Activated naive CD4-positive, alpha-beta T cell (primary cell): Measurements from ENCODE around the gene PPP1R15A.
"Not testable (repeated sequence)": the region's sequence is repeated elsewhere in the genome, so short reads cannot be mapped to it uniquely, and the experiment has no call there.

Experiments
- DNase-seq, 4 experiments: peaks; one replicate each; lab custom pipeline; 2025; lab: John Stamatoyannopoulos, UW

The PPP1R15A gene

DNA sequence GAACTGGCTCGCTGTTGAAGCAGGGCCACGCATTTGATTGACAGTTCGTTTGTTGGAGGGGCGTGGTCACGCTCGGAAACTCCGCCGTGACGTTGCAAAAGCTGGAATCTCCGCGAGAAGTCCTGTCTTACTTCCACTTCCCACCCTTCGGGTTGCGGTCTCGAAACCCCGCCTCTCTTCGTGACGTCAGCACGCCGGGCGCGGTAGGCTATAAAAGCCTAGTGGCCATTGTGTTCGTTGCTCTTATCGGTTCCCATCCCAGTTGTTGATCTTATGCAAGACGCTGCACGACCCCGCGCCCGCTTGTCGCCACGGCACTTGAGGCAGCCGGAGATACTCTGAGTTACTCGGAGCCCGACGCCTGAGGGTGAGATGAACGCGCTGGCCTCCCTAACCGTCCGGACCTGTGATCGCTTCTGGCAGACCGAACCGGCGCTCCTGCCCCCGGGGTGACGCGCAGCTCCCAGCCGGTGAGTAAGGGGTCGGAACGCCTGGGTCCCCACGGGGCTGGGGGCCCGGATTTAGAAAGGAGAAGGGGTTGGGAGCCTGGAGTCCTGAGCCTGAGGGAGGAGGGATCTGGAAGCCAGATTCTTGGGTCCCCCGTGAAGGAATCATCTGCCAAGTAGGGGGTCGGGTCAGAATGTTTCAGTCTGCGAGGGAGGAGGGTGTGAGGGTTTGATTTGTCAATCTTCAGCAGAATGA lies at the start of gene PPP1R15A:
Gene PPP1R15A, plus strand, starts transcription at position 240 of the 702 bp plus-strand sequence. CDS start 813 bp downstream, outside the sequence.
- DNase-seq, result peak; percentile 95 to 98 (median 97)

DNA sequence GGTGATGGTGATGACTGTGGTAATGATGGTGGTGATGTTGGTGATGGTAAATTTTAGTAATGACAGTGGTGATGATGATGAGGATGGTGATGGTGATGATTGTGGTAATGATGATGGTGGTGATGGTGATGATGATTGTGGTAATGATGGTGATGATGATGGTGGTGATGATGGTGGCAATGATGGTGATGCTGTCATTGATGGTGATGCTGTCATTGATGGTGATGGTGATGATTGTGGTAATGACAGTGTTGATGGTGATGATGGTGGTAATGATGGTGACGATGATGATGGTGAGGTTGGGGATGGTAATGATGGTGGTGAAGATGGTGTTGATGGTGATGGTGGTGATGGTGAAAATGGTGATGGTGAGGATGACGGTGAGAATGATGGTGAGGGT lies 49.7 kb upstream of the PPP1R15A start:
- no peak for DNase-seq

DNA sequence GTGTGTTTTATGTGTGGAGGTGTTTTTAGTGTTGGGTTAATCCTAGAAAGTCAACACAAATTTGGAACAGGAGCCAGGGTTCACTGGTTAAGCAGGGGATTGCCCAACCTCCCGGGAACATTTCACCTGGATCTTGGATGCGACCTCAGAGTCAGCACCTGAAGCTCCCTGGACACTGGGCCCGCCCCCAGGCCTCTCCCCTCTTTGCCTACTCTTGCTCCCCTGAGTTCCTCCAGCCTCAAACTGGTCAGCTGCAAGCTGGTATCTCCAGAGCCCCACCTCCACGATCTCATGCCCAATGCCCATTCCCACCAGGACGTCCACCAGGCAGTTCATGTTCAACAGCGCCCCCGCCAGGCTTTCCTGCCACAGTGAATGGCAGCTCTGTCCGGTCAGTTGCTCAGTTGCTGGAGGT lies 45.6 kb upstream of the PPP1R15A start:
- DNase-seq, result no peak

DNA sequence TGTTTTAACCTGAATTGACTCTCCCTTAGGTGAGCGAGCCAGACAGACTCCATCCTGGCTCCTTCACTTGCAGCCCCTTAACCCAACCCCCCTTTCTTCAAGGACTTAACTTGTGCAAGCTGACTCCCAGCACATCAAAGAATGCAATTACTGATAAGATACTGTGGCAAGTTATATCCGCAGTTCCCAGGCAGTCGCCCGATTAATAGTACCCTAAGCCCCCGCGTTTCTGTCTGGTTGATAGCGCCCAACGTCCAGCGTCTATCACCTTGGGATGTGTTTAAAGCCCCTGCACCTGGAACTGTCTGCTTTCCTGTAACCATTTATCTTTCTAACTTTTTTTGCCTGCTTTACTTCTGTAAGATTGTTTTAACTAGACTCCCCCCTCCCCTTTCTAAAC lies 42.1 kb upstream of the PPP1R15A start:
- DNase-seq, result no peak

DNA sequence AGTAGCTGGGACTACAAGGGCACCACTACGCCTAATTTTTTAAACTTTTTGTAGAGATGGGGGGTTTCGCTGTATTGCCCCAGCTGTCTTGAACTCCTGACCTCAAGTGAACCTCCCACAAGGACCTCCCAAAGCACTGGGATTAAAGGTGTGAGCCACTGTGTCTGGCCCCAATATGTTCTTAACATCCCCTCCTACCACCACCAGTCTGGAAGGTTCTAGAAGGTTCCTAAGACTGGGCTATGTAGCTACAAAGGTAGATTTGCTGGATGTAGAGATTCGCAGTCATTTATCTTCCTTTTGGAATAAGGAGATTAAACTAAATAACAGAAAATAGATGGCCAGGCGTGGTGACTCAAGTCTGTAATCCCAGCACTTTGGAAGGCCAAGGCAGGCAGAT lies 41.3 kb upstream of the PPP1R15A start:
- no peak for DNase-seq

DNA sequence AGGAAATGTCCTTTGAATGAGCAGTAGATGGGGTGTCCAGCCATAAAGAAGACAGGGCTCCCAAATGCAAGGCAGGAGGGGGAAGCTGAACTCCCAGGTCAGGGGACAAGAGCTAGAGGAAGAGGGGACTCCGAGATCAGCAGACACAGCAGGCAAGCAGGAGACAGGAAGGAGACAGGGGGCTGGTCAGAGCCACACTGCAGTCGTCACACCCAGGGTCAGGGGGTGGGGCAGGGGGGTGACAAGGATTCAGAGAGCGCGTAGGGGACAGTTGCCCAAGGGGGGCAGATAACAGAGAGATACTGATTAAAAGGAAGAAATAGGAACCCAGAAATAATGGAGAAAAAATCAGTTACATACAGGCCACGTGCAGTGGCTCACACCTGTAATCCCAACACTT lies 39.2 kb upstream of the PPP1R15A start:
- no peak for DNase-seq

DNA sequence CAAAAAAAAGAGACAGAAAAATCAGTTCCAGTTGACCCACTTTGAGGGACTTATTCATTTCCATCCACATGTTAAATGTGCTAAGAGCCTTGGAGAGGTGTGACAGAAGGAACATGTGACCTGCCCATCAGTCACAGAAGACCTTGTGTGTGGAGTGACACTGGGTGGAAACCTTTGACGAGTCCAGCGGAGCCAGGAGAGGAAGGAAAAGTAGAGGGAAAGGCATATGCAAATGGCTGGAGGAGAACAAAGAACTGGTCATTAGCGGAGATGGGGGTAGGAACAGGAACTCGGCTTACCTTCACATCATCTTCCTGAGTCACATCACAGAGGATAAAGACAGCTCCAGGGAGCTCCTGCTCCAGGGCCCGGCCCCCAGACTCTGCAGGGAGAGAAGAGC lies 38.2 kb upstream of the PPP1R15A start:
- no peak for DNase-seq

DNA sequence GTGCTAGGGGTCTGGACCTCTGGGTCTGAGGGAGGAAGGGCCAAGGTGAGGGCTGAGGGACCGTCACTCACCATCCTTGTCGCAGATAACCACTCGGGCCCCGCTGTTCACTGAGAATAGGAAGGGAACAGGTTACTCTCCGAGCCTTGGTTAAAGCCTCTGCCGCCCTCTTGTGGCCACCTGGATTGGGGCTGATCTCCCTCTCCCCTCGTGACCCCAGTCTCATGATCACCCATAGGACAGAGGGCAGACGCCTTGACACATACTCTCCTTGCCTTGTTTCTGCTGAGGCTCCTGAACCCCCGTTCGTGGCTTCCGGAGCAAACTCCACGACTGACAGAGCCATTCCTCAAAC lies 36.5 kb upstream of the PPP1R15A start:
- DNase-seq, result peak; percentile 88 to 96 (median 91)

DNA sequence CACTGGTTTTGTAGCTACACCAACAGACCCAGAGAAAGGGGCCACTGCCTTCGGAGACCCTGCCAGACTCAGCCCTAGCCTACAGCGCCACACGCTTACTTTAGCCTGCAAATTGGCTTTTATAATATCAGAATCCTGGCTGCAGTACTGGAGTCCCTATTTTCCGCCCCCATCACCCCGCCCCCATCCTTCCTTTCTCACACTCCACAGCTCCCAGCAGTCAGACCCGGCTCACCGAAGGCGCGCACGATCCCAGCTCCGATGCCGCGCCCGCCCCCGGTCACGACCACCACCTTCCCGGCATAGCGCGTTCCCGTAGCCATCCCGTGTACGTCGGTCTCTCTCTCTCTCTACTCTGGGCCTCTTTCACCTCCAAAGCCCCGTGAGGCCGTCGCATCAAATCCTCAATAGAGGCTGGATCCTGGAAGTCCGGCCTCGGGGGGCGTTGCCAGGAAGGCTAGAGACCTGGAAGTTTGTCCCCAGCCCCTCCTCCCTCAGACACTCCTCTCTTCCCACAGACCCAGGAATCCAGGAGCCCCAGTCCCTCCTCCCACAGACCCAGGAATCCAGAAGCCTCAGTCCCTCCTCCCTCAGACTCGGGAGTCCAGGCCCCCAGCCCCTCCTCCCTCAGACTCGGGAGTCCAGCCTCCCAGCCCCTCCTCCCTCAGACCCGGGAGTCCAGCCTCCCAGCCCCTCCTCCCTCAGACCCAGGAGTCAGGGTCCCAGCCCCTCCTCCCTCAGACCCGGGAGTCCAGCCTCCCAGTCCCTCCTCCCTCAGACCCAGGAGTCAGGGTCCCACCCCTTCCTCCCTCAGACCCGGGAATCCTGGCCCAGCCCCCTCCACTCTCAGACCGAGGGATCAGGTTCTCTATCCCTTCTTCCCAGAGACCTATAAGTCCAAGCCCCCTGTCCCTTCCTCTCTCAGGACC lies 35.9 kb upstream of the PPP1R15A start, which contains the start of gene HSD17B14:
Gene HSD17B14, minus strand, starts transcription at position 403 of the 929 bp plus-strand sequence. Its CDS starts 80 bp downstream, at position 323.
- DNase-seq, result no peak

DNA sequence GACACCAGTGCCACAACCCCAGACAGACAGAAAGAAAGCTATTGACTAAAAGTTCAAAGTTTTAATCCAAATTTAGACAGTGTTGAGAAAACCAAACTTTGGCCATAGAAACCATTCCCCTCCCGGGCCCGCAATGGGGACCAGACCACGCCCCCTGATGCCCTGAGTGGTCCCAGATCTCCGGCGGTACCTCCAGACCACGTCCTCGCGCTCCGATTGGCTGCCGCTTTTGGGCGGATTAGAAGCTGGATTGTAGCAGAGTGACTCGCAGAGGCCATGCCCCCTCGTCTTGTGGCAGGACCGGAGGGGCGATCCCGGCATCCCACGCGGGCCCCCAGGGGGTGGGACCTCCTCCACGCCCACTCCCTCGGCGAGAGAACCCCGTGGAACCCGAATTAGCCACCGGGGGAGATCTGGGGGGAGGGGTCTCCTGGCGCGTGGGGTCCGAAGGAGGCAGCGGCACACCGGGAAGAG lies 35.1 kb upstream of the PPP1R15A start:
- DNase-seq, result peak; percentile 30 to 74 (median 56)

DNA sequence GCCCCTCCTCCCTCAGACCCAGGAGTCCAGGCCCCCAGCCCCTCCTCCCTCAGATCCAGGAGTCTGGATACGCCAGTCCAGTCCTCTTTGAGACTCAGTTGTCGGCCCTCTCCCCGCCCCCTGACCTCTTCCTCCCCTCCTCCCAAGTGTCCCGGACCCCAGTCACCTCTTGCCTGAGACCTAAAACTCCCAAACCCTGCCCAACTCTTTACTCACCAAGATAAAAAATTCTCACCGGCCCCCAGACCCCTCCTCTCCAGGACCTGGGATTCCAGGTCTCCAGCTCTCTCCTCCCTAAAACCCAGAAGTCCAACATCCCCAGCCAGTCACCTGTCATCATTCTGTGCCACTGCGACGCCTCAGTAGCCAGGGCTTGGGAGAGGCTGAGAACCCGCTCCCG lies 34.5 kb upstream of the PPP1R15A start:
- DNase-seq, result no peak

DNA sequence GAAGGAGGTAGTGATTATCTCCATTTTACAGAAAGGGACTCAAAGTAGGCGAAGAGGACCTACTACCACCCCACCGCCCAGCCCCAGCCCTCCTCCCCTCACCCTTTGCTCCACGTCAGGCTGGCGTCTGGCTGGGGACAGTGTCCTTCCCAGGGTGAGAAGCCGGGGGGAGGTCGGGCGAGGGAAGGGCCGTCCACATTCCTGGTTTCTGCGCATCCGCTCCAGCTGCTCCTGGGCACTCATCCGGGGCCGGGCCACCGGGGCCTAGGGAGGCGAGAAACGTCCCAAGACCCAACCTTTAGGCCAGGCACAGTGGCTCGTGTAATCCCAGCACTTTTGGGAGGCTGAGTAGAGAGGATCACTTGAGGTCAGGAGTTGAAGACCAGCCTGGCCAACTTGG lies 31.2 kb upstream of the PPP1R15A start:
- DNase-seq, result no peak

DNA sequence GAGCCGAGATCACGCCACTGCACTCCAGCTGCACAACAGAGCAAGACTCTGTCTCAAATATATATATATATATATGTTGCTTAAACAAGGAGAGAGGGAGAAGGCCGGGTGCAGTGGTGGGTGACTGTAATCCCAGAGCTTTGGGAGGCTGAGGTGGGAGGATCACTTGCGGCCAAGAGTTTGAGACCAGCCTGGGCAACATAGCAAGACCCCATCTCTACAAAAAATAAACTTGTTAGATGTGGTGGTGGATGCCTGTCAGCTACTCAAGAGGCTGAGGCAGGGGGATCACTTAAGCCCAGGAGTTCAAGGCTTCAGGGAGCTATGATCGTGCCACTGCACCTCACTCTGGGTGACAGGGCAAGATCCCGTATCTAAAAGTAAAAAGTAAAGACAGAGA lies 30.6 kb upstream of the PPP1R15A start:
- DNase-seq, result no peak

DNA sequence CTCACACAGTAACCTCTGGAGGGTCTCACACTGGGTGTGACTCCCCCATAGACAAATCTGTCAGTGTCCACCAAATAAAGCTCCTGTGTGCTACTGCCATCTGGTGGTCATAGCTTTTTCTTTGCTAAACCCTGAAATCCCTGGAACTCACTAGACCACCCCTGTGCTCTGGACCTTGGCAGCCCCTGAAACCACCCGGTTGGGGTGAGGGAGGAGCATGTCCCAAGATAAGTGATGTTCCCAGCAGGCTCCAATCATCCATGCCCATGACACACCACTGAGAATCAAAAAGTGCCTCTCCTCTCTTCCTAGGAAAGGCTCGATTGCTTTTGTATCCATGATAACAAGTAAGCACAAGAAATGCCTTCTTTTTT lies 29.4 kb upstream of the PPP1R15A start:
- DNase-seq, result peak in 1 of 4 experiments; percentile 11

DNA sequence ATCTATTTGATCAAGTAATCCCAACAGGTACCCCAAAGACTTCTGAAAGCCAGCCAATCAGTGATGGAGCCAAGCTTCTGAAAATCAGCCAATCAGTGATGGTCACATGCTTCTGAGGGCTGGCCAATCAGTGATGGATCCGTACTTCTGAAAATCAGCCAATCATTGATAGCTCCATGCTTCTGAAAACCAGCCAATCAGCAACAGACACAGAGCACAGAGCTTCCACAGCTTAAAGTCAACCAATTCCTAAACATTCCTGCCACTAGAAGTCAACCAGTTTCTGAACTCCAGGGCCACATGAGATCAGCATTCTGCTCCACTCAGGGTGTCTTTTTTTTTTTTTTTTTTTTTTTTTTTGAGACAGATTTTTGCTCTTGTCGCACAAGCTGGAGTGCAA lies 27.7 kb upstream of the PPP1R15A start:
- no peak for DNase-seq

DNA sequence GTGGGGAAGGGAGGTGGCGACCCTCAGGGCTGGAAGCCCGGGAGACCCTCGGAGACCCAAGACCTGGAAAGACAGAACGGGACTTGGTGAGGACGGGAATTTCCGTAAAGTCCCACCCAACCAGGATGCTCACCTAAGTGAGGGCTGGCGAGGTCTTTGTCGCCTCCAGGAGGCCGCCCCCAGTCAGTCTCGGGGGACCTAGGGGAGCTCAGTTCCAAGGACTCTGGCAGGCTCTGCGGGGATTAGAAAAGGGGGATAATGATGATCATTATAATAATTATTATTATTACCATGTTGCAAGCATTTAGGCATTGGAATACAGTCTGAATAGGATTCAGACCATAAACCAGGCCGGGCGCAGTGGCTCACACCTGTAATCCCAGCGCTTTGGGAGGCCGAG lies 26.8 kb upstream of the PPP1R15A start:
- DNase-seq, result no peak

DNA sequence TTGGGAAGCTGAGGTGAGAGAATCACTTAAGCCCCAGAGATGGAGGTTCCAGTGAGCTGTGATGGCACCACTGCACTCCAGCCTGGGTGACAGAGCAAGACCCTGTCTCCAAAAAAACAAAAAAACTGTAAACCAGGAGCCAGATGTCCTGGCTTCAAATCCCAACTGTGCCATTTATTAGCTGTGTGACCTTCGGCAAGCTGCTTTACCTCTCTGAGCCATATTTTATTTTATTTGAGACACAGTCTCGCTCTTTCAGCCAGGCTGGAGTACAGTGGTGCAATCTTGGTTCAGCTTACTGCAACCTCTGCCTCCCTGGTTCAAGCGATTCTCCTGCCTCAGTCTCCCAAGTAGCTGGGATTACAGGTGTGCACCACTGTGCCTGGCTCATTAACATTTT lies 25.6 kb upstream of the PPP1R15A start:
- DNase-seq, result not testable (repeated sequence)

DNA sequence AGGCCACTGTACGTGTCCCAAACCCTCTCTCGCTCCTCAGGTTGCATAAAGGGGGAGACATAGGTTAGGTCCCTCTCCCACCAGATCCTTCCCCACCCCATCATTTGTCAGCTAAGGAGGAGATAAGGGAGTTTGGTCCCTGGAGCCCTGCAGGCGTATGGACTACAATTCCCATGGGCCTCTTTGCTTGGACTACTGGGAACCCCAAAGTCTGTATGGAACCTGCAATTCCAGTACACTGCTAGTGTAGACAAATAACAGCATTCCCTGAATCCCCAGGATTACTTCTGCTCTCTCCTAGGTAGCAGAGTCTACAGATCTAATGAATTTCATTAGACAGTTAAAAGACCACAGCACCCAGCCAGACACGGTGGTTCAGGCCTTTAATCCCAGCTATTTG lies 19.9 kb upstream of the PPP1R15A start:
- no peak for DNase-seq

DNA sequence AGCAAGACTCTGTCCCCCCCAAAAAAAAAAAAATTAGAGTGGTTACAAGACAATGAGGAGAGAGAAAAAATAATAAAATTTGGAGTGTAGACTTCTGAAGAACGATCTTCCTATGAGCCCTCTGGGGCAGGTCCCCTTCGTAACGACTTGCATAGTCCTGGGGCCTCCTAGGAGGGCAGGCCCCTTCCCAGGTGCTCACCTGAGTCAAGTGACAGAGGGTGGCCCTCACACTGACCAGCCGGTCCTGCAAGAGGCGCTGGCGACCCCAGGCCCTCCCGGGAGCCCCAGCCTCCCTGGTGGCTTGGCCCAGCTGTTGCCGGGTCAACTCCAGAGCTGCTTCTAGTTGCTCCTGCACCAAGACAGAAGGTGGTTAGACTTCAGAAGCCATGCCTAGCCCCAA lies 18.7 kb upstream of the PPP1R15A start:
- DNase-seq, result no peak

DNA sequence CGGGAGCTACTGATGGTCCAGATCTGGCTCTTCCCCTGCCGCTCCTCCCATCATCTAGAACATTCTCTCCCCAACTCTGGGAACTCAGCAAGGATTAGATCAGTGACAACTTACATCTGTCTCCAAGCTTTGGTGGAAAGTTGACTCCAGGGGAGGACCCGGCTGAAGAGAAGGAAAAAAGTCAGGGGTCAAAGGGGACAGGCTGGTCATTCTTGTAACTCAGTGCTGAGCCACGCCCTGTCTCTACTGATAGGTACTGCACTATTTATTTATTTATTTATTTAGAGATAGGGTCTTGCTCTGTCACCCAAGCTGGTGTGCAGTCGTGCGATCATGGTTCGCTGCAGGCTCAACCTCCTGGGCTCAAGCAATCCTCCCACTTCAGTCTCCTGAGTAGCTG lies 18.1 kb upstream of the PPP1R15A start:
- DNase-seq, result no peak

DNA sequence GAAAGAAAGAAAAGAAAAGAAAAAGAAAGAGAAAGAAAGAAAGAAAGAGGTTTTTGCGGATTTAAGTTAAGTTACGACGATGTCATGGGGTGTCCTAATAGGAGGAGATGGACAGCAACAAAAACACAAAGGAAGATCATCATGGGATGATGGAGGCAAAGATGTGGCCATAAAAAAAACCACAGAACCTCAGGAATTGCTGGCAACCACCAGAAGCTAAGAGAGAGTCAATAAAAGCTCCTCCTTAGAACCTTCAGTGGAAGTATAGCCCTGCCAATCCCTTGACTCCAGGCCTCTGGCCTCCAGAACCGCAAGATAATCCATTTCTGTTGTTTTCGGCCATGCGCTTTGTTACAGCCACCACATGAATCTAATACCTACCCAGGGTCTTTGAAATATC lies 15.3 kb upstream of the PPP1R15A start:
- DNase-seq, result no peak

DNA sequence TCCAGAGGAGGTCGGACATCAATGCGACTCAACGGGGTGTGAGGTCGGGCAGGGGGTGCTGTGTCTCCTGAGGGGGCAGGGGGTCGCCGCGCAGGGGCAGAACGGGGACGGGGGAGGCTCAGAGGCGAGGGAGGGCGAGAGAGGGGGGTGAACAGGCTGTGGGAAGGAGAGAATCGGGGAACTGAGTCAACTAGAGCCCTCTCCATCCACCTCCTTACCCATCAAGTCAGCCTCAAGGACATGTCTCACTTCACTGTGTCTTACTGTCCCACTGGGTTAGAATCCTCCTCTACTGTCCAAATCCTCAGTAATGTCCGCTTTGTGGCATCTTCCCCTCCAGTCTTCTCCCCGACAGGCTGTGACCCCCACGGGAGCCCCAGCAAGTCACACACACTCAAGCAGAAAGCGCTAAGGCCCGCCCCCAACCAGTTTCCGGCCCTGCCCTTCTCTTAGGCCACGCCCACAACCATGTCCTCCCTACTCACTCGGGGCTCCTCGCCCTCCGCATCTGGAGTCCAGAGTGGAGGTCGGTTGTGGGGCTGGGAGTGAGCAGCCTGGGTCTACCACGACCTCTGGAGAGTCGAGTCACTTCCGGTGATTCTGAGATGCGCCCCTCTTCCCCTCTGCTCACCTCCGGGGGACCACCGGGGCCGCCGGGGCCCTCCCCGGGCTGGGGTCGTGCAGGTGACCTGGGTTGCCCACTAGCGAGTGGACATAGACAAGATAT lies 13.1 kb upstream of the PPP1R15A start:
- peak in 3 of 4 experiments; percentile 47 to 73 (median 53) for DNase-seq
